HG03558 (cell line): Measurements from ENCODE around the gene OPRD1.
"Not testable (repeated sequence)": the region's sequence is repeated elsewhere in the genome, so short reads cannot be mapped to it uniquely, and the experiment has no call there.

Experiments
- ATAC-seq: cut with Tn5 transposase; IDR thresholded peaks from one replicate; pipeline ENCODE4 v1.9.1; 2021; ENCODE audit warnings: moderate number of reproducible peaks; ENCODE audit not compliant: unreplicated experiment; ENCODE audit errors: extremely low read depth

OPRD1 gene

GRCh38 chr1:28875134-28875533 is 63.2 kb downstream of the OPRD1 start:
- ATAC-seq: not testable (repeated sequence)

DNA sequence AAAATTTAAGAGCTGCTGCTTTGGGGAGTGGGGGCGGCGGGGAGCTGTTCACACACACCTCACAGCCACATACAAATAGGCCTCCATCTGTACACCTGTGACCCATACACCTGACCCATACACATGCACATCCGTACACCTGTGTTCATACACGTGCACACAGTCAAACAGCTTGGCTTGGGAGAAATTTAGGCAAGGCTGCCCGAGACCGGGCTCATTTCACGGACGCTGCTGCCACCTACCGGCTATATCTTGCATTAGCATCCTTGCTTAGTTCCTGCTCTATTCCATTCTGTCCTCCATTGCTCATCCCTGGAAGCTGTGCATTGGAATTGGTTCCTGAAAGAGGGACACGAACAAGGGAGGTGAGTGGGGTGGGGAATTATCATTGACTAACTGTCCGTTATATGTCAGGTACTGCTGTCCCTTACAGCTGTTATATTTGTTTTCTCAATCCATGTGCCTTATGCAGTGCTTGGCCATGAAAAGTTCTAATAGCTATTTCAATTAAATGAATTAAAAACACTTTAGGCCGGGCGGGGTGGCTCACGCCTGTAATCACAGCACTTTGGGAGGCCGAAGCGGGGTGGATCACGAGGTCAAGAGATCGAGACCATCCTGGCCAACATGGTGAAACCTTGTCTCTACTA is 65.3 kb downstream of the OPRD1 start:
- ATAC-seq: no peak

DNA sequence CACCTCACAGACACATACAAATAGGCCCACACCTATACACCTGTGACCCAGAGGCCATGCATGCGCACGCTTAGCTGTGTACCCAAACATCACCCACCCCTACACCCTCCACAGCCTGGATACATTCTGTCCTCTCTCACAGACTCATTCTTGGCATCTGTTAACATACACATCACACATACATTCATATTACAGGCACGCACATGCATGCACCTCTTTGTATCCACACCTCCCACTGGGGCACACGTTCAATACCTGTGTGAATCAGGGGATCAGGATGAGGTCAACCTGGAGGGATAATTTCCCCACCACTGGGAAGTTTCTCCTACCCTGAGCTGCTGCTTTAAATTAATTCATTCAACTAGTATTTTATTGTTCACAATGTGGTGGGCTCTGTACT is 66.8 kb downstream of the OPRD1 start:
- no peak for ATAC-seq

DNA sequence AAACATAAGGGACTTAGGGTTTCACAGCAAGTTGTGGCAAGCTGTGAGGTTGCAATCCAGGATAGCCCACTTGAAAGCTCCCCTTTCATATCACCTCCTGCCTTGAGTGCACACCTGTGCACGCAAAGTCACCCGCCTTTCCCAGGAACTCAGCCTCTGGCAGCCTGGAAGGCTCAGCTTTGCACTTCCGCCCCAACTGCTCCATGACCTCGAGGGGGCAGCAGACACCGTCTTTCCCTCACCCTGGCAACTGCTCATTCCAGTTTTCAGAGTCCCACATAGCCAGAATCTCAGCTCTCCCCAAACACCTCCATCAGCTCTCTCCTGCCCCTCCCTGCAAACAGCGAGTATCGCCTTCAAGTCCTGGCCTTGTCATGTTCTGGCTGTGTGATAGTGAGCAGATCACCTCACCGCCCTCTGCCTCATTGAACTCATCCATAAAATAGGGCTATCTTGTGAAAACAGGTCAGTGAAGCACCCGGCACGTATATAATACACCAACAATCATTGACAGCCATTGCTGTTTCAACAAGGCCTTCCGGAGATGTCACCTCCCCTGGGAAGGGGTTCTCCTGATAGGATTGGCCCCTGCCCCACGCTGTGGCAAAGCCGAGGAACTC is 70.1 kb downstream of the OPRD1 start:
- no peak for ATAC-seq

GRCh38 chr1:28883242-28883616 is 71.3 kb downstream of the OPRD1 start:
- no peak for ATAC-seq

- no peak for ATAC-seq
These were observed 73.5 kb downstream of the OPRD1 start for GRCh38 chr1:28885472-28885877.

GRCh38 chr1:28885977-28886730 is 74.2 kb downstream of the OPRD1 start:
- no peak for ATAC-seq

DNA sequence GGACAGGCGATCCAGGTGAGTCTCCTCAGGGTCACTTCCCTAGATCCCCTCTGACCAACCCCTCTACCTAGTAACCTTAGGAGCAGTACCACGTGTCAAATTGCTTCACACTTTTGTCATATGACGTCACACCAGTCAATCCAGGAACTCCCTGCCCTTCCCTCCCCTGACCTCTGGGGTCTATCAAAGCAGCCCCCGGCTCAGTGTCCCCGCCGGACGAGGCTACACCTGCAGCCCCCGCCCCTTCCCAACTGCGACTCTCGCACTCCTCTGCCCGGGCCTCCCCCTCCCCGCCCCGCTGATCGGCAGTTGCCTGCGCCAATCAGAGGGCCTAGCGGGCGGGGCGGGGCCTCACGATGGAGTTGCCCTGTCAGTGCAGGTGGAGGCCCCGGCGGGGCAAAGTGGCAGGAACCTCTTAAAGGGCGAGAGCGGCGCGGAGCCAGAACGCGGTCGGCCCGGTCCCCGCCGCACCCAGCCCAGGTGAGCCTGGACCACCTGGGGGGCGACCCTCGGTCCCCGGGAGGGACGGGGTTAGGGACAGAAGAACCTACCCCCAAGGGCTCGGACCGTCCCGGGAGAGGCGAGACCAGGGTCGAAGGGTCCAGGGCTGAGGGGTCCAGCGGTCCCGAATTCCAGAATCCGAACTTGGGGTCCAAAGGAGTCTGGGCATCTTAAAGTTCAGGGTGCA is 74.9 kb downstream of the OPRD1 start:
- ATAC-seq: no peak

GRCh38 chr1:28887419-28887834 is 75.5 kb downstream of the OPRD1 start:
- ATAC-seq: no peak

- ATAC-seq: no peak
These were observed 76.1 kb downstream of the OPRD1 start for GRCh38 chr1:28887835-28888682.

DNA sequence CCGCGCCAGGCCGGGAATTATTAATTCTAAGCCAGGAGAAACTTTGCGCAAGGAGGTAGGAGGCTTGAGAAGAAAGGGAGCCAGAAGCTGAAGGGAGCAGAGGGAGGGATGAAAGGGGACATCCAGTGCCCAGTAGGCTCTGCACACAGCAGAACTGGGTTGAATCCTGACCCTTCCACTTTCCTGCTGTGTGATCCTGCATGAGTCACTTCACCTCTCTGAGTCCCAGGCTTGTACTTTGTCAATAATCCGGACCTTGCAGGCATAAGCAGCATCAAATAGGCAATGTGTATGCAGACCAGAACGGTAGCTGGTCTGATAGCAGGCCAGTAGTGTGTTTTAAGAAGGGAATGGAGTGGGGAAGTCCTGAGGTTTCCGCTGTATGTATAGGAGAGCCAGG is 76.9 kb downstream of the OPRD1 start:
- no peak for ATAC-seq

GRCh38 chr1:28889357-28889756 is 77.4 kb downstream of the OPRD1 start:
- ATAC-seq: no peak

DNA sequence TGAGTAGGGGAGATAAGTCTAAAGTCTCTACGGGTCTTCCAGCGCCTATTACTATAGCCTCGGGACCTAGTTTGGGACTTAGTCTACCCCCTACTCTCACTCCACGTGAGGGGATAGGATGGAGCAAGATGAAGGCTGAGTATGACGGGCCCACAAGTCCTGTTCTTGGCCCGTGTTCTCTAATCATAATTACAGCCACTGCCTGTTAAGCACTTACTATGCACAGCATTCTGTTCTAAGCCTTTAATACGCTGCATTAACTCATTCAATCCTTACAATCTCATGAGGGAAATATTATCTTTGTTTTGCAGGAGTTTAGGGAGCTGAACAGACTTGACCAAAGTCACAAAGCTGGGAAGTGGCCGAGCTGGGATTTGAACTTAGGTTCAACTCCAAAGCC is 78.5 kb downstream of the OPRD1 start:
- no peak for ATAC-seq

DNA sequence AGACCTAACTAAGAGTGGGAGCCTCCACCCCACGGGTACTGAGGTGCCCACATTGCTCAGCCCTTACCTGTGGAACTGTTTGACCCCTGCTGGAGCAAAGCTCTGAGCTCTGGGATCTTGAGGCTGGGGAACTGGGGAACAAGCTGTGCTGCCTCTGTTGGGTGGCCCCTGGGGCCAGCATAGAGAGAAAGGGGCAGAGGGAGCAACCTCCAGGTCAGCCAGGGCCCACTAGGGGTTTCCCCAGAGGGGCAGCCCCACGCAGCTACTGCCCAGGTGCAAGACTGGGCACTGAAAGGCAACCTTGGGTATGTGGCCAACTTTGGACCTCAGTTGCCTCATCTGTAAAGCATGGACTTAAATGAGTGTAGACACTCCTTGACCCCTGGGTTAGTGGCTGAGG is 78.9 kb downstream of the OPRD1 start:
- no peak for ATAC-seq

- no peak for ATAC-seq
These were observed 79.3 kb downstream of the OPRD1 start for GRCh38 chr1:28891256-28891655.

DNA sequence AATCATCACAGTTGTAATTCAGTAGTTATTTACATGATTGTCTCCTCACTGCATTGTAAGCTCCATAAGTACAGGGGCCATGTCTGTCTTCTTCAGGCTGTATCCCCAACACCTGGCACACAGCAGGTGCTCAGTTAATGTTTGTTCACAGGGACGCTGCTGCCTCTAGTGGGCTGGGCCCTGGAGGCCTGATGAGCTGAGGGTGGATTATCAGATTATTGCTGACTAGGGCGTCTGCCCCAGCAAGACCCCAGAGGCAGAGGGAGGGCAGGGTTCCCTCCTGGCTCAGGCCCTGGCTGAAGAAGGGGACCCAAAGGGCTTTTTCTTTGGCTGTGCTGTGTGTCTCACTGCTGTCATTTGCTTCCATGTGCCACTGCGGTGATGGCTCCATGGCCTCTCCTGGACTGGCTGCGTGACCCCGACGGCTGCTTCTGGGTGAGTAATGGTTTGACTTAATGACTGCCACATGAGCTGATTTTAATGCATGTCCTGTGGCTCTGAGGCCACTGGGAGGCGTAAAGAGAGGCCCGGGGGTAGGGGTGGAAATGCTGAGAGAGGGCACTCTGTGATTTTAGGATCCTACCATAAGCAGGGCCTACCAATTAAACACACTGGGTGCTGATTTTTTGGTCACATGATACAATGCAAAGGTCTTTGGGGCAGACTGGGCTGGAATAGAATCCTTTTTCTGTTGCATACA is 81.6 kb downstream of the OPRD1 start:
- ATAC-seq: no peak

- ATAC-seq: no peak
These were observed 82.8 kb downstream of the OPRD1 start for GRCh38 chr1:28894785-28895184.

DNA sequence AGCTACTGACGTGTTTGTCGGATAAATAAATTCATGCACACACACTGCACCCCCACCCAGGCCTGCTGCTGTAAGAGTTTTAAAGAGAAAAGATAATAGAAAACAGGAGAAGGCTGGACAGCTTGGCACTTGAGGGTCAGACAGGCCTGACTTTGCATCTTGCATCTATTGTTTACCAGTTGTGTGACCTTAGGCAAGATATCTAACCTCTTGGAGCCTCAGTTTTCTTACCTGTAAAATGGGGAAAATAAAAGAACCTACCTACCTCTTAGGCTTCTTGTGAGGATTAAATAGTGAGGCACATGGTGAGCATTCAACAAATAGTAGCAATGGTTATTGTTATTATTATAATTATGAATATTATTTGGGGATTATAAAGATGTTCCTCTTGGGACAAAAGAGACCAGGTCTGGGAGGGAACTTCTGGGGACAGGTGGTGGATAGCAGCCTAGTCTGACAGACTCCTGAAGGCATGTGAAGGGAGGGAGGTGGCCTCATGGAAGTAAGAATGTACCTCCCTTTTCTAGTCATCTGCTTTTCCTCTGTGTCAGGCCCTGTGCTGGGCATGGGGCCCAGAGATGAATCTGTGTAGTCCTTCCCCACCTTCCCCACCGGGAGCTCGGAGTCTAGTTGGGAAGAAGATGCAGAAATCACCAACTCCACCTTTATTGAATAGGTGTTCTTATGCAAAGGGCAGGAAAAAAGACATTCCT is 84.1 kb downstream of the OPRD1 start:
- no peak for ATAC-seq

- ATAC-seq: no peak
These were observed 84.6 kb downstream of the OPRD1 start for GRCh38 chr1:28896609-28896986.
